Upper lobe of left lung (tissue), 4 donors: ENCODE measurements around the gene IGFL1.

Source experiments
- POLR2A ChIP-seq, 4 donors: fragments of 450-650 bp; IDR thresholded peaks; one replicate each; pipeline ENCODE4 v1.5.1; 2016 to 2017; ENCODE audit warnings: antibody characterized with exemption in 4 of 4, mild to moderate bottlenecking in 2 of 4
- TF ChIP-seq, protein P1 (sequence below), 6 experiments: fragments of 450-650 bp in 4 of 6; fragments of 200-600 bp in 2 of 6; sonication (generic) in 2 of 6; IDR thresholded peaks; one replicate each; pipeline ENCODE4 v1.5.1; 2016 to 2019; ENCODE audit warnings: antibody characterized with exemption in 6 of 6

DNA sequence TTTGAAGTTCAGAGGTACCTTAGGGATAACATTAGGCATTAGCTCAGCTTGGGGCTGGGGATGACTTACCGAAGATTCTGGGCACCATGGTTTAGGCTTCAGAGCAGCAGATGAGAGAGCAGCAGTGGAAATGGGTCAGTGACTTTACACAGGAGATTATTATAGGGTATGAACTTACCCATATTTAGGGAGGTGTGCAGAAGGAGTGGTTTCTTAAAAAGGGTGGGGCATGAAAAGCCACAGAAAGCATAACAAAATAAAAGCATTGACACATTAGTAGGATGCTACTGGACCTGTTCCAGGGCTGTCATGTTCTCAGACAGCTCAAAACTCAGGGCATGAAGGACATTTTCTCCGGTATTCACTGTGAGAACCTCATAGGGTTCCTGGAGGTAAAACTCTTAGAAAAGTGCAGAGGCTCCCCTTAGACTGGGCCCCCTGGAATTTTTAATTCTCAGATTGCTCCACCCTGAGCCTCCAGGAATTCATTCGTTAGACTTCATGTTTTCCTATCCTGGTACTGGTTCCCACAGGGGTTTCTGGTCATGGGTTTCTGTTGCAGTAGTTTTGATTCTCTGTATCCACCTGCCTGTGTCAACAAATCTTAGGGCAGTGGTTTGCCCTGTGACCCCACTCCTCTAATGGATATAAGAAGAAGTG, 20.7 kb downstream of the IGFL1 start:
- TF ChIP-seq, protein P1, sequence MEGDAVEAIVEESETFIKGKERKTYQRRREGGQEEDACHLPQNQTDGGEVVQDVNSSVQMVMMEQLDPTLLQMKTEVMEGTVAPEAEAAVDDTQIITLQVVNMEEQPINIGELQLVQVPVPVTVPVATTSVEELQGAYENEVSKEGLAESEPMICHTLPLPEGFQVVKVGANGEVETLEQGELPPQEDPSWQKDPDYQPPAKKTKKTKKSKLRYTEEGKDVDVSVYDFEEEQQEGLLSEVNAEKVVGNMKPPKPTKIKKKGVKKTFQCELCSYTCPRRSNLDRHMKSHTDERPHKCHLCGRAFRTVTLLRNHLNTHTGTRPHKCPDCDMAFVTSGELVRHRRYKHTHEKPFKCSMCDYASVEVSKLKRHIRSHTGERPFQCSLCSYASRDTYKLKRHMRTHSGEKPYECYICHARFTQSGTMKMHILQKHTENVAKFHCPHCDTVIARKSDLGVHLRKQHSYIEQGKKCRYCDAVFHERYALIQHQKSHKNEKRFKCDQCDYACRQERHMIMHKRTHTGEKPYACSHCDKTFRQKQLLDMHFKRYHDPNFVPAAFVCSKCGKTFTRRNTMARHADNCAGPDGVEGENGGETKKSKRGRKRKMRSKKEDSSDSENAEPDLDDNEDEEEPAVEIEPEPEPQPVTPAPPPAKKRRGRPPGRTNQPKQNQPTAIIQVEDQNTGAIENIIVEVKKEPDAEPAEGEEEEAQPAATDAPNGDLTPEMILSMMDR (IDR thresholded peaks at IDR 0.05) = no peak
- TF ChIP-seq POLR2A (IDR thresholded peaks at IDR 0.05) = no peak
